Measurements from ENCODE around the gene CD34.

The CD34 gene

GRCh38 chr1:207958376-207959139 lies 47.6 kb upstream of the CD34 start:
- H3K9ac ChIP-seq (ENCODE audit: low read length): no peak overlapping the region
- no peak overlapping the region for H4K8ac ChIP-seq (ENCODE audit: low read depth, low read length)
- H2AK5ac ChIP-seq (ENCODE audit: low read length): no peak overlapping the region
- WGBS (ENCODE audit: extremely low coverage, insufficient coverage, insufficient read length): no CpG with 5 or more reads among the region's 24 CpGs
- no peak overlapping the region for H3K18ac ChIP-seq (ENCODE audit: low read length)
- peaks cover 12% of the 10 kb centered on the region in 2 experiments for H3K4me1 ChIP-seq (ENCODE audit: control insufficient read depth in 1 of 2, insufficient read depth in 2 of 2, low read length in 2 of 2)
- no peak overlapping the region for H2BK120ac ChIP-seq (ENCODE audit: insufficient read depth, low read length, poor library complexity)
- DNase-seq: no peak
- no peak overlapping the region for H3K23ac ChIP-seq (ENCODE audit: low read length)
- H2AFZ ChIP-seq (ENCODE audit: insufficient read depth, low read length, poor library complexity): no peak overlapping the region
- peak overlapping the region; percentile 92 for H3K4me2 ChIP-seq (ENCODE audit: low read length)
- no peaks in the 10 kb centered on the region for H3K36me3 ChIP-seq (ENCODE audit: control insufficient read depth in 1 of 2, insufficient read depth in 2 of 2, low read length in 2 of 2)
- H3K27me3 ChIP-seq (ENCODE audit: insufficient read depth, low read length): peaks cover 25% of the 10 kb centered on the region
- no peak overlapping the region for H4K12ac ChIP-seq (ENCODE audit: low read depth, low read length)
- peaks cover 4% of the 10 kb centered on the region for H3K79me1 ChIP-seq (ENCODE audit: low read length)
- no peak overlapping the region for H3K4me3 ChIP-seq (ENCODE audit: low read depth, low read length)
- H3K4ac ChIP-seq (ENCODE audit: low read depth, low read length): no peak overlapping the region
- H4K91ac ChIP-seq (ENCODE audit: low read depth, low read length): no peak overlapping the region
- H3K27ac ChIP-seq (ENCODE audit: low read depth, low read length): no peak overlapping the region
- no peak overlapping the region for H3K14ac ChIP-seq (ENCODE audit: low read length)
- H3K9me3 ChIP-seq (ENCODE audit: insufficient read depth, low read depth, low read length): no peaks in the 10 kb centered on the region
- peaks cover 2% of the 10 kb centered on the region for H3K79me2 ChIP-seq (ENCODE audit: control insufficient read depth, insufficient read depth, low read length, poor library complexity)
- H2BK5ac ChIP-seq (ENCODE audit: low read depth, low read length, poor library complexity): no peak overlapping the region
- no peak overlapping the region for H2BK12ac ChIP-seq (ENCODE audit: low read length)

GRCh38 chr1:207956986-207957385 lies 46.1 kb upstream of the CD34 start:
- H2AK5ac ChIP-seq (ENCODE audit: low read length): no peak overlapping the region
- H2BK12ac ChIP-seq (ENCODE audit: low read length): no peak overlapping the region
- no peaks in the 10 kb centered on the region for H3K36me3 ChIP-seq (ENCODE audit: control insufficient read depth in 1 of 2, insufficient read depth in 2 of 2, low read length in 2 of 2)
- no peak overlapping the region for H3K14ac ChIP-seq (ENCODE audit: low read length)
- no peak overlapping the region for H3K23ac ChIP-seq (ENCODE audit: low read length)
- H3K4ac ChIP-seq (ENCODE audit: low read depth, low read length): no peak overlapping the region
- H3K9ac ChIP-seq (ENCODE audit: low read length): no peak overlapping the region
- peaks cover 7 to 9% of the 10 kb centered on the region in 2 experiments for H3K4me1 ChIP-seq (ENCODE audit: control insufficient read depth in 1 of 2, insufficient read depth in 2 of 2, low read length in 2 of 2)
- no peaks in the 10 kb centered on the region for H3K79me1 ChIP-seq (ENCODE audit: low read length)
- no peak overlapping the region for H4K12ac ChIP-seq (ENCODE audit: low read depth, low read length)
- H3K79me2 ChIP-seq (ENCODE audit: control insufficient read depth, insufficient read depth, low read length, poor library complexity): no peaks in the 10 kb centered on the region
- no peak overlapping the region for H2BK5ac ChIP-seq (ENCODE audit: low read depth, low read length, poor library complexity)
- no peak overlapping the region for H3K18ac ChIP-seq (ENCODE audit: low read length)
- H2BK120ac ChIP-seq (ENCODE audit: insufficient read depth, low read length, poor library complexity): no peak overlapping the region
- peaks cover 25% of the 10 kb centered on the region for H3K27me3 ChIP-seq (ENCODE audit: insufficient read depth, low read length)
- no peak overlapping the region for H3K4me2 ChIP-seq (ENCODE audit: low read length)
- no peak overlapping the region for H2AFZ ChIP-seq (ENCODE audit: insufficient read depth, low read length, poor library complexity)
- H3K9me3 ChIP-seq (ENCODE audit: insufficient read depth, low read depth, low read length): no peaks in the 10 kb centered on the region
- no CpG with 5 or more reads among the region's 4 CpGs for WGBS (ENCODE audit: extremely low coverage, insufficient coverage, insufficient read length)
- no peak overlapping the region for H3K27ac ChIP-seq (ENCODE audit: low read depth, low read length)
- no peak overlapping the region for H3K4me3 ChIP-seq (ENCODE audit: low read depth, low read length)
- H4K91ac ChIP-seq (ENCODE audit: low read depth, low read length): no peak overlapping the region
- no peak for DNase-seq
- H4K8ac ChIP-seq (ENCODE audit: low read depth, low read length): no peak overlapping the region

GRCh38 chr1:207954104-207954503 lies 43.2 kb upstream of the CD34 start:
- WGBS (ENCODE audit: extremely low coverage, insufficient coverage, insufficient read length): no CpG with 5 or more reads among the region's 1 CpG
- no peak overlapping the region for H2BK12ac ChIP-seq (ENCODE audit: low read length)

GRCh38 chr1:207952617-207953542 lies 42.0 kb upstream of the CD34 start:
- Histone ChIP-seq H3K23ac (ENCODE audit: low read length) (no peak overlapping the region), H4K91ac (ENCODE audit: low read depth, low read length) (no peak overlapping the region), H3K4ac (ENCODE audit: low read depth, low read length) (no peak overlapping the region), H3K9ac (ENCODE audit: low read length) (no peak overlapping the region), H3K4me3 (ENCODE audit: low read depth, low read length) (no peak overlapping the region), H2BK120ac (ENCODE audit: insufficient read depth, low read length, poor library complexity) (no peak overlapping the region), H2BK12ac (ENCODE audit: low read length) (no peak overlapping the region), H3K79me2 (ENCODE audit: control insufficient read depth, insufficient read depth, low read length, poor library complexity) (no peaks in the 10 kb centered on the region), H4K8ac (ENCODE audit: low read depth, low read length) (no peak overlapping the region), H3K27ac (ENCODE audit: low read depth, low read length) (no peak overlapping the region), H2AK5ac (ENCODE audit: low read length) (no peak overlapping the region), H3K18ac (ENCODE audit: low read length) (no peak overlapping the region), H3K4me2 (ENCODE audit: low read length) (no peak overlapping the region), H3K4me1 (ENCODE audit: control insufficient read depth in 1 of 2, insufficient read depth in 2 of 2, low read length in 2 of 2) (no peaks in the 10 kb centered on the region), H3K36me3 (ENCODE audit: control insufficient read depth in 1 of 2, insufficient read depth in 2 of 2, low read length in 2 of 2) (no peaks in the 10 kb centered on the region), H3K14ac (ENCODE audit: low read length) (no peak overlapping the region), H3K9me3 (ENCODE audit: insufficient read depth, low read depth, low read length) (no peaks in the 10 kb centered on the region), H2AFZ (ENCODE audit: insufficient read depth, low read length, poor library complexity) (no peak overlapping the region), H2BK5ac (ENCODE audit: low read depth, low read length, poor library complexity) (no peak overlapping the region), H3K27me3 (ENCODE audit: insufficient read depth, low read length) (no peaks in the 10 kb centered on the region), H3K79me1 (ENCODE audit: low read length) (no peaks in the 10 kb centered on the region), H4K12ac (ENCODE audit: low read depth, low read length) (no peak overlapping the region)
- no peak for DNase-seq
- WGBS (ENCODE audit: extremely low coverage, insufficient coverage, insufficient read length): no CpG with 5 or more reads among the region's 4 CpGs

More at GRCh38 chr1:207954104-207954503, 43.2 kb upstream of the CD34 start:
- no peak overlapping the region for H3K27ac ChIP-seq (ENCODE audit: low read depth, low read length)
- H3K9me3 ChIP-seq (ENCODE audit: insufficient read depth, low read depth, low read length): no peaks in the 10 kb centered on the region
- no peak overlapping the region for H4K12ac ChIP-seq (ENCODE audit: low read depth, low read length)
- no peak overlapping the region for H4K8ac ChIP-seq (ENCODE audit: low read depth, low read length)
- no peak overlapping the region for H3K4me3 ChIP-seq (ENCODE audit: low read depth, low read length)
- H3K14ac ChIP-seq (ENCODE audit: low read length): no peak overlapping the region
- peaks cover under 1 to 2% of the 10 kb centered on the region in 2 experiments for H3K4me1 ChIP-seq (ENCODE audit: control insufficient read depth in 1 of 2, insufficient read depth in 2 of 2, low read length in 2 of 2)
- H2BK120ac ChIP-seq (ENCODE audit: insufficient read depth, low read length, poor library complexity): no peak overlapping the region
- no peak for DNase-seq
- H2AFZ ChIP-seq (ENCODE audit: insufficient read depth, low read length, poor library complexity): no peak overlapping the region
- H3K9ac ChIP-seq (ENCODE audit: low read length): no peak overlapping the region
- H2BK5ac ChIP-seq (ENCODE audit: low read depth, low read length, poor library complexity): no peak overlapping the region
- H2AK5ac ChIP-seq (ENCODE audit: low read length): no peak overlapping the region
- H3K18ac ChIP-seq (ENCODE audit: low read length): no peak overlapping the region
- H3K79me1 ChIP-seq (ENCODE audit: low read length): no peaks in the 10 kb centered on the region
- H3K36me3 ChIP-seq (ENCODE audit: control insufficient read depth in 1 of 2, insufficient read depth in 2 of 2, low read length in 2 of 2): no peaks in the 10 kb centered on the region
- H3K4ac ChIP-seq (ENCODE audit: low read depth, low read length): no peak overlapping the region
- H4K91ac ChIP-seq (ENCODE audit: low read depth, low read length): no peak overlapping the region
- no peaks in the 10 kb centered on the region for H3K79me2 ChIP-seq (ENCODE audit: control insufficient read depth, insufficient read depth, low read length, poor library complexity)
- H3K23ac ChIP-seq (ENCODE audit: low read length): no peak overlapping the region
- no peak overlapping the region for H3K4me2 ChIP-seq (ENCODE audit: low read length)
- H3K27me3 ChIP-seq (ENCODE audit: insufficient read depth, low read length): peaks cover 9% of the 10 kb centered on the region

Measured in trophoblast cell (in vitro differentiated cells and primary cell).